ENCODE data around the gene CSRP1. TPM values are rescaled to one million over a fixed set of nuclear protein-coding genes. Genes with fewer than 3 reads are reported as not detected.

The CSRP1 gene
- total RNA-seq, 1 experiment from 2014 or later, result 14.3 TPM

- Mint-ChIP-seq H3K4me3 (no peak overlapping the region), H3K9me3 (no peaks in the 10 kb centered on the region), H3K36me3 (no peaks in the 10 kb centered on the region), H3K27me3 (ENCODE audit: low read depth) (peaks cover 8% of the 10 kb centered on the region), H3K4me1 (peaks cover 28% of the 10 kb centered on the region), H3K27ac (no peak overlapping the region)
- ATAC-seq (no peak), DNase-seq (ENCODE audit: low spot score) (no peak)
- TF ChIP-seq RORB (CRISPR knock-in tag; IDR thresholded peaks at IDR 0.05) (no peak), MLX (CRISPR knock-in tag; IDR thresholded peaks at IDR 0.05) (no peak), JAZF1 (CRISPR knock-in tag; IDR thresholded peaks at IDR 0.05) (no peak), SOX15 (CRISPR knock-in tag; IDR thresholded peaks at IDR 0.05) (no peak), ZNF281 (CRISPR knock-in tag; IDR thresholded peaks at IDR 0.05) (no peak)
- ChIA-PET POLR2A (interaction anchor here (2.3 to 2.9 kb wide), 2 partner anchors 11 to 32 kb away, joined by 24 to 36 read pairs; no protein-coding TSS in a partner anchor), CTCF (interaction anchor here (0.5 to 7.2 kb wide), 86 partner anchors 8 to 599 kb away, joined by 3 to 390 read pairs (median 6); partner anchors contain the start of genes IPO9, NAV1, PHLDA3 and PKP1)
Measured at GRCh38 chr1:201513498-201514243, 6.7 kb upstream of the CSRP1 start.

- TF ChIP-seq ATF3 (CRISPR knock-in tag; conservative IDR thresholded peaks at IDR 0.05) (no peak), PRDM15 (CRISPR knock-in tag; IDR thresholded peaks at IDR 0.05) (peak; percentile 35; the same call in 1 of the 2 replicates)
- Mint-ChIP-seq H3K27ac (peak overlapping the region; percentile 78; the same call in 1 of the 2 replicates), H3K4me1 (peaks cover 25% of the 10 kb centered on the region), H3K36me3 (no peaks in the 10 kb centered on the region), H3K4me3 (0 out of 2 replicates have a peak overlapping the region, but pooled peaks have one; percentile 29), H3K9me3 (no peaks in the 10 kb centered on the region), H3K27me3 (ENCODE audit: low read depth) (peaks cover 25% of the 10 kb centered on the region)
- POLR2A ChIA-PET, result interaction anchor here (0.7 to 2.9 kb wide), 4 partner anchors 9 to 208 kb away, joined by 4 to 36 read pairs (median 16); no protein-coding TSS in a partner anchor
- CTCF ChIA-PET, result interaction anchor here (0.6 to 7.2 kb wide), 60 partner anchors 10 to 705 kb away, joined by 3 to 390 read pairs (median 7); partner anchors contain the start of genes IPO9, NAV1, PHLDA3 and PKP1
- ATAC-seq (peak; percentile 81), DNase-seq (ENCODE audit: low spot score) (peak; percentile 69)
Measured at GRCh38 chr1:201511941-201512539, 5.1 kb upstream of the CSRP1 start.

GRCh38 chr1:201511396-201511940 is 4.5 kb upstream of the CSRP1 start:
- Mint-ChIP-seq H3K9me3 (no peaks in the 10 kb centered on the region), H3K4me3 (no peak overlapping the region), H3K27me3 (ENCODE audit: low read depth) (peaks cover 29% of the 10 kb centered on the region), H3K27ac (0 out of 2 replicates have a peak overlapping the region, but pooled peaks have one; percentile 38), H3K36me3 (no peaks in the 10 kb centered on the region), H3K4me1 (peaks cover 27% of the 10 kb centered on the region)
- ChIA-PET CTCF (interaction anchor here (0.9 to 7.2 kb wide), 32 partner anchors 11 to 488 kb away, joined by 3 to 390 read pairs (median 14); partner anchors contain the start of genes NAV1 and PHLDA3), POLR2A (interaction anchor here (0.9 to 2.9 kb wide), 3 partner anchors 9 to 30 kb away, joined by 4 to 36 read pairs (median 24); no protein-coding TSS in a partner anchor)
- no peak for TF ChIP-seq GRHL2 (CRISPR knock-in tag; IDR thresholded peaks at IDR 0.05; ENCODE audit: insufficient replicate concordance, severe bottlenecking)
- TF ChIP-seq TEAD4 (CRISPR knock-in tag; IDR thresholded peaks at IDR 0.05), result no peak
- TF ChIP-seq ZNF317 (CRISPR knock-in tag; IDR thresholded peaks at IDR 0.05; ENCODE audit: borderline replicate concordance, low read depth), result no peak
- TF ChIP-seq PREB (CRISPR knock-in tag; IDR thresholded peaks at IDR 0.05; ENCODE audit: borderline replicate concordance), result no peak
- no peak for TF ChIP-seq MXD4 (CRISPR knock-in tag; IDR thresholded peaks at IDR 0.05; ENCODE audit: borderline replicate concordance)
- TF ChIP-seq TP53 (CRISPR knock-in tag; IDR thresholded peaks at IDR 0.05), result no peak
- TF ChIP-seq RORB (CRISPR knock-in tag; IDR thresholded peaks at IDR 0.05), result no peak
- no peak for TF ChIP-seq E2F5 (CRISPR knock-in tag; IDR thresholded peaks at IDR 0.05)
- no peak for TF ChIP-seq GABPB1 (CRISPR knock-in tag; IDR thresholded peaks at IDR 0.05)
- no peak for TF ChIP-seq ETV6 (CRISPR knock-in tag; IDR thresholded peaks at IDR 0.05)
- TF ChIP-seq MAX (CRISPR knock-in tag; IDR thresholded peaks at IDR 0.05), result no peak
- no peak for TF ChIP-seq ZNF219 (CRISPR knock-in tag; IDR thresholded peaks at IDR 0.05; ENCODE audit: borderline replicate concordance)
- DNase-seq (ENCODE audit: low spot score), result no peak
- ATAC-seq, result no peak
